Thymus (tissue), 14 donors: Measurements from ENCODE around the gene NLRP12. TPM values are rescaled to one million over a fixed set of nuclear protein-coding genes. Genes with fewer than 3 reads are reported as not detected.
A peak's percentile ranks its signal among the peaks of the same experiment; 100 is the strongest.
"Not testable (repeated sequence)": the region's sequence is repeated elsewhere in the genome, so short reads cannot be mapped to it uniquely, and the experiment has no call there.

ENCODE experiments used
- DNase-seq, 9 donors: peaks; one replicate each; pipeline ENCODE4 v3.0.0-alpha.2; 2013; ENCODE audit warnings: low spot score in 9 of 9, low read depth in 6 of 9, missing footprints in 1 of 9
- H3K27ac ChIP-seq, 2 donors: one replicate each; pipeline ENCODE4 v1.5.1; 2013; ENCODE audit warnings: control low read depth in 1 of 2, low read depth in 1 of 2, low read length in 1 of 2, mild to moderate bottlenecking in 1 of 2, moderate library complexity in 1 of 2
- H3K27me3 ChIP-seq, 2 donors: one replicate each; pipeline ENCODE4 v1.5.1; 2013; ENCODE audit warnings: low read length in 1 of 2; ENCODE audit not compliant: control insufficient read depth in 2 of 2, insufficient read depth in 1 of 2
- H3K36me3 ChIP-seq, 2 donors: one replicate each; pipeline ENCODE4 v1.5.1; 2013; ENCODE audit warnings: low read length in 1 of 2, mild to moderate bottlenecking in 1 of 2, moderate library complexity in 1 of 2; ENCODE audit not compliant: control insufficient read depth in 2 of 2, insufficient read depth in 2 of 2
- H3K4me1 ChIP-seq, 2 donors: one replicate each; pipeline ENCODE4 v1.5.1; 2013; ENCODE audit warnings: low read length in 2 of 2; ENCODE audit not compliant: control insufficient read depth in 2 of 2, insufficient read depth in 2 of 2
- H3K4me3 ChIP-seq, 2 donors: one replicate each; pipeline ENCODE4 v1.5.1; 2013; ENCODE audit warnings: low read length in 2 of 2, control low read depth in 1 of 2, mild to moderate bottlenecking in 1 of 2
- H3K9me3 ChIP-seq, 2 donors: one replicate each; pipeline ENCODE4 v1.5.1; 2013; ENCODE audit warnings: low read length in 1 of 2, mild to moderate bottlenecking in 1 of 2; ENCODE audit not compliant: control insufficient read depth in 2 of 2, insufficient read depth in 1 of 2
- WGBS: extraction: QIAGEN DNeasy Blood & Tissue Kit; methylation state at CpG from one replicate; pipeline ENCODE4 v1.1.7; 2013; 5-methylcytosine and 5-hydroxymethylcytosine counted together
- long read RNA-seq, 10 donors: transcript quantifications; one replicate each; lab custom pipeline, GENCODE V29; 2026
- polyA plus RNA-seq: library from polyadenylated mRNA; stranded (reverse); fragments of 200-250 nt; gene quantifications from one replicate; pipeline ENCODE4 v1.2.3, GENCODE V29; 2013
- total RNA-seq: library from RNA; stranded (reverse); fragments of 120-200 nt; gene quantifications from one replicate; pipeline ENCODE4 v1.2.4, GENCODE V29; 2013
- donor health status: healthy.

The NLRP12 gene, protein sequence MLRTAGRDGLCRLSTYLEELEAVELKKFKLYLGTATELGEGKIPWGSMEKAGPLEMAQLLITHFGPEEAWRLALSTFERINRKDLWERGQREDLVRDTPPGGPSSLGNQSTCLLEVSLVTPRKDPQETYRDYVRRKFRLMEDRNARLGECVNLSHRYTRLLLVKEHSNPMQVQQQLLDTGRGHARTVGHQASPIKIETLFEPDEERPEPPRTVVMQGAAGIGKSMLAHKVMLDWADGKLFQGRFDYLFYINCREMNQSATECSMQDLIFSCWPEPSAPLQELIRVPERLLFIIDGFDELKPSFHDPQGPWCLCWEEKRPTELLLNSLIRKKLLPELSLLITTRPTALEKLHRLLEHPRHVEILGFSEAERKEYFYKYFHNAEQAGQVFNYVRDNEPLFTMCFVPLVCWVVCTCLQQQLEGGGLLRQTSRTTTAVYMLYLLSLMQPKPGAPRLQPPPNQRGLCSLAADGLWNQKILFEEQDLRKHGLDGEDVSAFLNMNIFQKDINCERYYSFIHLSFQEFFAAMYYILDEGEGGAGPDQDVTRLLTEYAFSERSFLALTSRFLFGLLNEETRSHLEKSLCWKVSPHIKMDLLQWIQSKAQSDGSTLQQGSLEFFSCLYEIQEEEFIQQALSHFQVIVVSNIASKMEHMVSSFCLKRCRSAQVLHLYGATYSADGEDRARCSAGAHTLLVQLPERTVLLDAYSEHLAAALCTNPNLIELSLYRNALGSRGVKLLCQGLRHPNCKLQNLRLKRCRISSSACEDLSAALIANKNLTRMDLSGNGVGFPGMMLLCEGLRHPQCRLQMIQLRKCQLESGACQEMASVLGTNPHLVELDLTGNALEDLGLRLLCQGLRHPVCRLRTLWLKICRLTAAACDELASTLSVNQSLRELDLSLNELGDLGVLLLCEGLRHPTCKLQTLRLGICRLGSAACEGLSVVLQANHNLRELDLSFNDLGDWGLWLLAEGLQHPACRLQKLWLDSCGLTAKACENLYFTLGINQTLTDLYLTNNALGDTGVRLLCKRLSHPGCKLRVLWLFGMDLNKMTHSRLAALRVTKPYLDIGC
- total RNA-seq (0.24 TPM), polyA plus RNA-seq (0.21 TPM)
- long read RNA-seq, donor 1: 0 reads
- long read RNA-seq, donor 2: 0 reads
- long read RNA-seq, donor 3: 0 reads
- long read RNA-seq, donor 4: 0 reads
- long read RNA-seq, donor 5: 0 reads
- long read RNA-seq, donor 6: 0 reads
- long read RNA-seq, donor 7: 0 reads
- long read RNA-seq, donor 8: 0 reads
- long read RNA-seq, donor 9: 0 reads
- long read RNA-seq, donor 10: 0 reads

- WGBS: 24% methylated on average over 14 of the region's 14 CpGs
- Histone ChIP-seq H3K4me1 (no peaks in the 10 kb centered on the region), H3K4me3 (no peak within 1 kb of the TSS), H3K9me3 (no peaks in the 10 kb centered on the region), H3K36me3 (no peaks in the 10 kb centered on the region), H3K27ac (no peak within 1 kb of the TSS), H3K27me3 (peaks cover 0 to 4% of the 10 kb centered on the region in 2 donors)
- no peak for DNase-seq
Measured at GRCh38 chr19:53824134-53824611, at the start of gene NLRP12. Gene NLRP12 (minus strand): TSS chr19:53824314. CDS start chr19:53824174, 140 bp downstream.

DNA sequence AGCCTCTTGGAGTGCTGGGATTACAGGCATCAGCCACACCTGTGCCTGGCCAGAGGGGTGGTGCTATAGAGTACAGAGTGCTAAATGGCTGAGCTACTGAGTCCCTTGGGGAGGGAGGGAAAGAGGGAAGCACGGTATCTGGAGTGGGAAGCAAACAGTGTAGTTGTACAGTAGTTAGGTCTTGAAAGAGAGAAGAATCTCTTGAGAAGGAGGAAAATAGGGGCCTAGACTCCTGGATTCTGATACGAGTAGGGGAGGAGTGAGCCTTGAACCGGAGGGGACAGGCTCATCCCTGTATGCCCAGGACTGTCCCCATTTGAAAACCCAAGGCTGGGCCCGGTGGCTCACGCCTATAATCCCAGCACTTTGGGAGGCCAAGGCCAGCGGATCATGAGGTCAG, 48.6 kb upstream of the NLRP12 start:
- WGBS: 97% methylated on average over 6 of the region's 6 CpGs

GRCh38 chr19:53871454-53871853, 47.3 kb upstream of the NLRP12 start:
- Histone ChIP-seq H3K4me3 (no peak overlapping the region), H3K27ac (peak overlapping the region; percentile 48 to 81), H3K9me3 (peaks cover 0 to 7% of the 10 kb centered on the region in 2 donors), H3K27me3 (peaks cover 0 to 8% of the 10 kb centered on the region in 2 donors), H3K4me1 (peaks cover 21 to 75% of the 10 kb centered on the region in 2 donors), H3K36me3 (peaks cover 23 to 27% of the 10 kb centered on the region in 2 donors)
- WGBS: 24% methylated on average over 7 of the region's 7 CpGs
- DNase-seq: no peak

More for the DNA sequence above, 48.6 kb upstream of the NLRP12 start:
- H3K4me1 ChIP-seq: peaks cover 27 to 78% of the 10 kb centered on the region in 2 donors
- no peaks in the 10 kb centered on the region for H3K9me3 ChIP-seq
- peaks cover 0 to 8% of the 10 kb centered on the region in 2 donors for H3K27me3 ChIP-seq
- peak overlapping the region; percentile 25 to 51 for H3K27ac ChIP-seq
- no peak for DNase-seq
- no peak overlapping the region for H3K4me3 ChIP-seq
- H3K36me3 ChIP-seq: peaks cover 23 to 28% of the 10 kb centered on the region in 2 donors

- Histone ChIP-seq H3K9me3 (peaks cover 0 to 7% of the 10 kb centered on the region in 2 donors), H3K36me3 (peaks cover 19 to 23% of the 10 kb centered on the region in 2 donors), H3K4me1 (peaks cover 20 to 73% of the 10 kb centered on the region in 2 donors), H3K27ac (peak overlapping the region; percentile 70 to 74), H3K4me3 (peak overlapping the region; percentile 27 to 39), H3K27me3 (peaks cover 0 to 12% of the 10 kb centered on the region in 2 donors)
- WGBS: 26% methylated on average over 5 of the region's 5 CpGs
- no peak for DNase-seq
Measured at GRCh38 chr19:53870485-53870844, 46.4 kb upstream of the NLRP12 start.

DNA sequence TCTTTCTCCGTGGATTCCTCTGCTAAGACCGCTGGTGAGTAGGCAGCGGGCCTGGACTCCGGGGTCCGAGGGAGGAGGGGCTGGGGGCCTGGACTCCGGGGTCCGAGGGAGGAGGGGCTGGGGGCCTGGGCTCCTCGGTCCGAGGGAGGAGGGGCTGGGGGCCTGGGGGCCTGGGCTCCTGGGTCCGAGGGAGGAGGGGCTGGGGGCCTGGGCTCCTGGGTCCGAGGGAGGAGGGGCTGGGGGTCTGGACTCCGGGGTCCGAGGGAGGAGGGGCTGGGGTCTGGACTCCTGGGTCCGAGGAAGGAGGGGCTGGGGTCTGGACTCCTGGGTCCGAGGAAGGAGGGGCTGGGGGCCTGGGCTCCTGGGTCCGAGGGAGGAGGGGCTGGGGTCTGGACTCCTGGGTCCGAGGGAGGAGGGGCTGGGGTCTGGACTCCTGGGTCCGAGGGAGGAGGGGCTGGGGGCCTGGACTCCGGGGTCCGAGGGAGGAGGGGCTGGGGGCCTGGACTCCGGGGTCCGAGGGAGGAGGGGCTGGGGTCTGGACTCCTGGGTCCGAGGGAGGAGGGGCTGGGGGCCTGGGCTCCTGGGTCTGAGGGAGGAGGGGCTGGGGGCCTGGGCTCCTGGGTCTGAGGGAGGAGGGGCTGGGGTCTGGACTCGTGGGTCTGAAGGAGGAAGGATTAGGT, 45.8 kb upstream of the NLRP12 start:
- 2% methylated on average over 24 of the region's 24 CpGs for WGBS
- peak overlapping the region; percentile 78 to 83 for H3K4me3 ChIP-seq
- H3K27me3 ChIP-seq: peaks cover 0 to 12% of the 10 kb centered on the region in 2 donors
- DNase-seq, H3K9me3 ChIP-seq: not testable (repeated sequence)
- peaks cover 19 to 23% of the 10 kb centered on the region in 2 donors for H3K36me3 ChIP-seq
- peaks cover 17 to 73% of the 10 kb centered on the region in 2 donors for H3K4me1 ChIP-seq
- H3K27ac ChIP-seq: peak overlapping the region; percentile 83 to 90

DNA sequence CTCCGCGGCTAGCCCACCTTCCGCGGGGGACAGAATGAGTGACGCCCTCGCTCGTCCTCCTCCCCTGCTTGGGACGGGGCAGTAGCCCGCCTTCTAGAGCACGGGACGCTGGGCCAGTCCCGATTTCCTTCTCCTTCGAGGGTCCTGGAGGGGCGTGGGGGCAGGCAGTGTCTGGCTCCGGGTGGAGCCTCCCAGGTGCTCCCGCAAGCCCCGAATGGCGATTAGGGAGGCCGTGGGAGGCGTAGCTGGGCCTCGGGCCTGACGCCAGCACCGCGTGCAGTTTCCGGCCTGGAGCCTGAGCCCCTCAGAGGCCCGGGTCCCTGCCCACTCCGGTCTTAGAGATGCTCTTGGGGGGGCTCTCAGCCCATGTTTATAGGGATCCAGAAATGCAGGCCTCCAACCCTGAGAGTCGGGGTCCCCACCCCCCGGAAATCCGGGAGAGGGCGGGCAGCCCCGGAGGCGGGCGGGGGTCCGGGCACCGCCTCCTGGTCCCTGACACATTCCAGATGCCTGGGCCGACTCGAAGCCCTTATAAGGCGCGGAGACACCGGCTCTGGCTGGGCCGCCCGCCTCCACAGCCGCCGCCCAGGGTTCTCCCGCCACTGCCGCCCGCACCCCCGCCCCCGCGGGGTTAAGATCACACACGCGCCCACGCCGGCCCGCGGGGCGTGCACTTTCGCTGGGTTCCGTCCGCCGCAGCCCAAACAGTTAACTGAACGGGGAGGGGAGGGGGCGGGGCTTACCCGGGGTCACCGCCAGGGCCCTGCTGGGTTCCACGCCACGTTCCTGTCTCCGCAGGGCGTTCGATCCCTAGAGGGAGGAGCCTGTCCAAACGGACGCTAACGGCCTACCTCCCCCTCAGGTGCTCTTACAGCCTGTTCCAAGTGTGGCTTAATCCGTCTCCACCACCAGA, 45.0 kb upstream of the NLRP12 start:
- H3K9me3 ChIP-seq: peaks cover 0 to 7% of the 10 kb centered on the region in 2 donors
- under 1% methylated on average over 75 of the region's 75 CpGs for WGBS
- peak in 3 of 9 donors; percentile 65 to 84 (median 68) for DNase-seq
- peaks cover 0 to 12% of the 10 kb centered on the region in 2 donors for H3K27me3 ChIP-seq
- peak overlapping the region; percentile 83 to 90 for H3K27ac ChIP-seq
- H3K4me3 ChIP-seq: peak overlapping the region; percentile 78 to 83
- H3K36me3 ChIP-seq: peaks cover 15 to 20% of the 10 kb centered on the region in 2 donors
- peaks cover 15 to 65% of the 10 kb centered on the region in 2 donors for H3K4me1 ChIP-seq

GRCh38 chr19:53868091-53868891, 44.2 kb upstream of the NLRP12 start:
- Histone ChIP-seq H3K4me1 (peaks cover 15 to 60% of the 10 kb centered on the region in 2 donors), H3K9me3 (peaks cover 0 to 7% of the 10 kb centered on the region in 2 donors), H3K36me3 (peaks cover 6 to 11% of the 10 kb centered on the region in 2 donors), H3K27me3 (peaks cover 0 to 12% of the 10 kb centered on the region in 2 donors), H3K27ac (peak overlapping the region; percentile 83 to 90), H3K4me3 (peak overlapping the region; percentile 78 to 83)
- WGBS: under 1% methylated on average over 35 of the region's 37 CpGs
- DNase-seq: no peak
